ENCODE data around the gene LRRFIP1.

DNA sequence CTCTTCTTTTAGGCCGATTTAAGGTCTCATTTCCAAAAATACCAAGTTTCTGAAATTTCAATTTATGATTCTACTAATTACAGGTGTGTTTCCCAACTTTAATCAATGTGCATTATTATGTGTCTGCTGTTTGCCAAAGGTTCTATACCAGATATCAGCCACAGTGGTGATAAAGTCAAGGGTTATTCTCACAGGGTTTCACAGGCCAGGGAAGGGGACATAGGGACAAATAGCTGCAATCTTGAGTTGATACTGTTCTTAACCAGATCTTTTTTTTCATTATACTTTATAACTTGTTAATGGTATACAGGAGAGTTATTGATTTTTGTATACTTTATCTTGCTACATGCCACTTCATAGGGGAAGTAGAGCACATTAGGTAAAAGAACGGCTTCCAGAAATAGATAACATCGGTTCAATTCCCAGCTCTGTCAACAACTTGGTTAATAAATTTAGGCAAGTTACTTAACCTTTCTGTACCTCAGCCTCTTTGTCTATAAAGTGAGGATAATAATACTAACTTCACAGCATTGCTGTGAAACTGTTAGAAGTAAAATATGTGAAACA is 200.1 kb downstream of the LRRFIP1 start:
- TF ChIP-seq CTCF (IDR thresholded peaks at IDR 0.05), result no peak
- TF ChIP-seq POLR2A (IDR thresholded peaks at IDR 0.05), result no peak

All from esophagus squamous epithelium (tissue), 4 donors.